ENCODE results near the gene GPR139. TPM values are rescaled to one million over a fixed set of nuclear protein-coding genes. Genes with fewer than 3 reads are reported as not detected.

Gene GPR139
- total RNA-seq, 6 donors from 2014 or later: not detected

DNA sequence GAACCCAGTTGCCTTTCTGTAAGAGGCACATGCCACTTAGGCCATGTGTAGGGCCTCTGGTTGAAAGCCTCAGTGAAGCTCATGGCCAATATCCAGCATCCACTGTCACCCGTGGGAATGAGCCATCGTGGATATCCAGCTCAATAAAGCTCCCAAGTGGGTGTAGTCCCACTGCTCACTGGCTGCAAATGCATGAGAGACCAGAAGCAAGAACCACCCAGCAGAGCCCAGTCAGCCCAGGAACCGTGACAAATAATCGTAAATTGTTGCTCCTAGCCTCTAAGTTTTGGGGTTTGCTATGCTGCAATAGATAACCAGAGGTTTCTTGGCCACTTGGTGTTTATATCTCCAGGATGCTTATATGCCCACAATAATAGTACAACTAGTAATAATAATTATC lies 33.7 kb downstream of the GPR139 start:
- ATAC-seq (ENCODE audit: low FRiP score in 2 of 2) (no peak), DNase-seq (no peak)
- no peak overlapping the region for H3K27ac ChIP-seq
- H3K4me3 ChIP-seq: no peak overlapping the region
- TF ChIP-seq, protein P1, sequence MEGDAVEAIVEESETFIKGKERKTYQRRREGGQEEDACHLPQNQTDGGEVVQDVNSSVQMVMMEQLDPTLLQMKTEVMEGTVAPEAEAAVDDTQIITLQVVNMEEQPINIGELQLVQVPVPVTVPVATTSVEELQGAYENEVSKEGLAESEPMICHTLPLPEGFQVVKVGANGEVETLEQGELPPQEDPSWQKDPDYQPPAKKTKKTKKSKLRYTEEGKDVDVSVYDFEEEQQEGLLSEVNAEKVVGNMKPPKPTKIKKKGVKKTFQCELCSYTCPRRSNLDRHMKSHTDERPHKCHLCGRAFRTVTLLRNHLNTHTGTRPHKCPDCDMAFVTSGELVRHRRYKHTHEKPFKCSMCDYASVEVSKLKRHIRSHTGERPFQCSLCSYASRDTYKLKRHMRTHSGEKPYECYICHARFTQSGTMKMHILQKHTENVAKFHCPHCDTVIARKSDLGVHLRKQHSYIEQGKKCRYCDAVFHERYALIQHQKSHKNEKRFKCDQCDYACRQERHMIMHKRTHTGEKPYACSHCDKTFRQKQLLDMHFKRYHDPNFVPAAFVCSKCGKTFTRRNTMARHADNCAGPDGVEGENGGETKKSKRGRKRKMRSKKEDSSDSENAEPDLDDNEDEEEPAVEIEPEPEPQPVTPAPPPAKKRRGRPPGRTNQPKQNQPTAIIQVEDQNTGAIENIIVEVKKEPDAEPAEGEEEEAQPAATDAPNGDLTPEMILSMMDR (IDR thresholded peaks at IDR 0.05): no peak
- TF ChIP-seq POLR2A (IDR thresholded peaks at IDR 0.05): no peak
- no peak for TF ChIP-seq POLR2AphosphoS5 (IDR thresholded peaks at IDR 0.05)
- no peak for TF ChIP-seq EP300 (IDR thresholded peaks at IDR 0.05)
- no peaks in the 10 kb centered on the region for H3K9me3 ChIP-seq
- H3K36me3 ChIP-seq: no peaks in the 10 kb centered on the region
- H3K4me1 ChIP-seq: no peaks in the 10 kb centered on the region
- H3K27me3 ChIP-seq: no peaks in the 10 kb centered on the region
- 80 to 96% methylated on average over 1 to 4 of the region's 4 CpGs for WGBS, 2 donors

DNA sequence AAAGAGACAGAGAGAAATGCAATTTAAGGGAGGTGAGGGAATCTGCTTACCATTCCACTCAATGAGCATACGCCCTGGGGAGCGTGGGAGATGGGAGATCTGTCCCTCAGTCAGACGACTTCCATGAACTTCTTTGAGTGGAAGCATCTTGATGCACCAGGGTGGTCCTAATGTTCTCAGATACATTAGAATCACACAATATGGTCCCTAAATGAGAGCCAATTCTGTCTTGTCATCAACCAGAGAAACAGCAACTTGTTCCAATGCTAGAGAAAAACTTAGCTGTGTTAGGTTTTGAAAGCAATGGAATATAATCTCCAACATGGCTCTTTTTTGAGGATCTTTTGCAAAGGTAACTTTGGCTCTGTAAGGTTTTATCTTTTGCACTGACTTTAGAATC lies 44.1 kb downstream of the GPR139 start:
- no peaks in the 10 kb centered on the region for H3K27me3 ChIP-seq
- H3K27ac ChIP-seq: no peak overlapping the region
- H3K36me3 ChIP-seq: no peaks in the 10 kb centered on the region
- TF ChIP-seq POLR2AphosphoS5 (IDR thresholded peaks at IDR 0.05) (no peak), POLR2A (IDR thresholded peaks at IDR 0.05) (no peak), EP300 (IDR thresholded peaks at IDR 0.05) (no peak)
- TF ChIP-seq, protein P1 (IDR thresholded peaks at IDR 0.05): no peak
- 78% methylated on average over 3 of the region's 3 CpGs for WGBS, 2 donors
- DNase-seq: no peak
- no peaks in the 10 kb centered on the region for H3K4me1 ChIP-seq
- no peaks in the 10 kb centered on the region for H3K9me3 ChIP-seq
- H3K4me3 ChIP-seq: no peak overlapping the region
- no peak for ATAC-seq (ENCODE audit: low FRiP score in 2 of 2)

DNA sequence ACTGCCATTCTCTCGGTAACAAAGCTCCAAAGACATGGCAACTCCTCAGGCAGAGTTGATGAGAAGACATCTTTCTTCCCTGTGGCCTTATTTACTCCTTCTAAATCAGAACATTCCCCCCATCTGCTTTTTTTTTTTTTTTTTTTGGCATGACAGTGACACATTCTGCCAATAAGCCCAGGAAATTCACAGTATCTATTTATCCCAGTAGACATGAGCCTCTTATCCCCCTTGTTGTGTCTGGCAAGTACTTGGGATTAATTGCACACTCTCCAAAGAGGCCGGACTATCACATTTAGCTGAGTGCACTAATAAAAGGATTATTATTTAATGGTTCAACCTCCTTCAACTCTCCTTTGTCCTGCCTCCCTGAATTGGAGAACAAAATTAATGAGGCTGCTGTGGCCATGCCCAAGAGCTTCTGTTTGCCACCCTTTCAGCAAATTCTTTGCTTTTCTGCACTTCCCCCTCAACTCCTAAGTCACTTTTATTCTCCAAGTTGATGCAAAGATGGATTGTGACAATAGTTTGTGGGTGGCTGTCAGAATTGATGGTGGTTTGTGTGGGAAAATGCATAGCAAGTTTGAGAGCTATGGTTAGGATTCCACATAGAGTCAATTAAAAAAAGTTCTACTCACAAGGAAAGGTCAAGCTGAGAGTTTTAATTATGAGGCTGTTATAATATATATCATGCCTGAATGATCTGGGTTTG lies 47.2 kb downstream of the GPR139 start:
- H3K4me3 ChIP-seq: no peak overlapping the region
- TF ChIP-seq EP300 (IDR thresholded peaks at IDR 0.05) (no peak), POLR2A (IDR thresholded peaks at IDR 0.05) (no peak), POLR2AphosphoS5 (IDR thresholded peaks at IDR 0.05) (no peak)
- TF ChIP-seq, protein P1 (IDR thresholded peaks at IDR 0.05): no peak
- WGBS, 2 donors: 41 to 59% methylated on average over 2 of the region's 2 CpGs
- H3K36me3 ChIP-seq: no peaks in the 10 kb centered on the region
- ATAC-seq (ENCODE audit: low FRiP score in 2 of 2): no peak
- H3K9me3 ChIP-seq: no peaks in the 10 kb centered on the region
- no peak overlapping the region for H3K27ac ChIP-seq
- H3K27me3 ChIP-seq: no peaks in the 10 kb centered on the region
- DNase-seq: no peak
- H3K4me1 ChIP-seq: no peaks in the 10 kb centered on the region

DNA sequence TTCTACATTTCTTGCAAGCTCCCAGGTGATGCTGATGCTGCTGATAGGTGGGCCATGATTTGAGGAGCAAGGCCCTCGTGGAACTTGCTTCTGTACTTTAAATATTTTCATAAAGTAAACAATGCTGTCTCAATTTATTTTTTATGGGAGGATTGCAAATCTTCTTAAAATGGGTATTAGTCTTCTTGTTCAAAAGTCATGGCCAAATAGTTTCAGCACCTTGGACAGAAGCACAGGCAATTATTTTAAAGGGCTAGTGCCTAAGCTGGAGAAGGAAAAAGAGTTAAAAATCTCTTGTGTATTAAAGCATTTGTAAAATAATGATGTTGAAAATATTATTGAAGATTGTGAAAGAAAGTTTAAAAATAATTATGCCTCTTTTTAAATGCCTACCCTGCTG lies 50.5 kb downstream of the GPR139 start:
- Histone ChIP-seq H3K9me3 (no peaks in the 10 kb centered on the region), H3K27me3 (no peaks in the 10 kb centered on the region), H3K4me3 (no peak overlapping the region), H3K27ac (no peak overlapping the region), H3K4me1 (no peaks in the 10 kb centered on the region), H3K36me3 (no peaks in the 10 kb centered on the region)
- DNase-seq: no peak
- ATAC-seq (ENCODE audit: low FRiP score in 2 of 2): no peak
- TF ChIP-seq POLR2A (IDR thresholded peaks at IDR 0.05): no peak
- WGBS, 2 donors: 11 to 14% methylated on average over 1 of the region's 1 CpG

DNA sequence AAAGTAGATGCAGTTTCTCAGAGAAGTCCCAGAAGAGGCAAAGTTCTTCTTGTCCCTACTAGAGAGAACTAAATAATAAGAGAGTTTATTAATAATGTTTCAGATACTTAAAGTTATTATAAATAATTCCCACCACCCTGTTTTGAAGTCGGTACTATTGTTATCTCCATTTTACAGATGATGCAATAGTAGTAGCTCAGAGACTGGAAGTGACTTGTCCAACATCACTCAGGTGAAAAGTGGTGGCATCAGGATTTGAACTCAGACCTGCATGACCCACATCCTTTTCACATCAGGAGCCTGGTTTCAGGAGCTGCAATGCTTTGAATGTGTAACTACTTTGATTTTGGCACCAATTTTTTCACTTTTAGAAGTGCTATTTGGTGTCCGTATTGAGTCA lies 52.7 kb downstream of the GPR139 start:
- H3K27me3 ChIP-seq: no peaks in the 10 kb centered on the region
- H3K27ac ChIP-seq: no peak overlapping the region
- ATAC-seq (ENCODE audit: low FRiP score in 2 of 2) (no peak), DNase-seq (no peak)
- 75 to 92% methylated on average over 2 of the region's 2 CpGs for WGBS, 2 donors
- H3K4me3 ChIP-seq: no peak overlapping the region
- TF ChIP-seq EP300 (IDR thresholded peaks at IDR 0.05) (no peak), POLR2A (IDR thresholded peaks at IDR 0.05) (no peak), POLR2AphosphoS5 (IDR thresholded peaks at IDR 0.05) (no peak)
- TF ChIP-seq, protein P1 (IDR thresholded peaks at IDR 0.05): no peak
- no peaks in the 10 kb centered on the region for H3K4me1 ChIP-seq
- H3K36me3 ChIP-seq: no peaks in the 10 kb centered on the region
- no peaks in the 10 kb centered on the region for H3K9me3 ChIP-seq
